ENCODE data around the gene PRKD1.

The PRKD1 gene

DNA sequence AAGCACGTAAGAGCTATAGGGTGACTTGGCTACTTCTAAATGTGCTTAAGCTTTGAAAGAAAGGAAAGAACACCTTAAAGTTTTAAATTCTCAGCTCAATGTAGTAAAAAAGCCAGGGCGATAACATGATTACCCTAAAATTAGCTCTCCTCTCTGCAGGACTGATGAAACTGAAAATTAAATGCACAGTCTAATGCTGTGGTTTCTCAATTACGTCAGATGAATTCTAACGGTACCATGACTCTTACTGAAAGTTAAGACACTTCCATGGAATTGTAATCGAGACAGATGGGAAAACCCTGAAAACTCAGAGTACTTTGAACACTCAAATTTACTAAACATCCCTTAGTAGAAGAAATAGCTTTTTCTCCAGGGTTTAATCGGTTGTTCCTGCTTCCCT lies 25.9 kb upstream of the PRKD1 start:
- Histone ChIP-seq H2AFZ (ENCODE audit: low read length) (no peak overlapping the region), H3K9me3 (ENCODE audit: low read length) (no peaks in the 10 kb centered on the region), H3K27me3 (ENCODE audit: insufficient read depth, low read length) (no peaks in the 10 kb centered on the region), H3K36me3 (ENCODE audit: insufficient read depth, low read length) (no peaks in the 10 kb centered on the region), H3K27ac (ENCODE audit: low read depth, low read length, poor library complexity, severe bottlenecking) (no peak overlapping the region), H3K79me2 (ENCODE audit: insufficient read depth, low read length) (no peaks in the 10 kb centered on the region), H3K4me2 (ENCODE audit: low read length) (no peak overlapping the region), H3F3A (ENCODE audit: insufficient read depth, low read length) (no peaks in the 10 kb centered on the region), H3K4me3 (ENCODE audit: low read depth, low read length, poor library complexity, severe bottlenecking) (no peak overlapping the region), H3K9me2 (ENCODE audit: low read depth, low read length) (no peaks in the 10 kb centered on the region), H3K9ac (ENCODE audit: low read length) (no peak overlapping the region), H4K20me1 (ENCODE audit: insufficient read depth, low read length) (no peaks in the 10 kb centered on the region), H3K4me1 (ENCODE audit: insufficient read depth, low read length, severe bottlenecking) (no peaks in the 10 kb centered on the region)
- TF ChIP-seq EZH2 (IDR thresholded peaks at IDR 0.05; ENCODE audit: borderline replicate concordance, low read length), result no peak
- TF ChIP-seq, protein P1, sequence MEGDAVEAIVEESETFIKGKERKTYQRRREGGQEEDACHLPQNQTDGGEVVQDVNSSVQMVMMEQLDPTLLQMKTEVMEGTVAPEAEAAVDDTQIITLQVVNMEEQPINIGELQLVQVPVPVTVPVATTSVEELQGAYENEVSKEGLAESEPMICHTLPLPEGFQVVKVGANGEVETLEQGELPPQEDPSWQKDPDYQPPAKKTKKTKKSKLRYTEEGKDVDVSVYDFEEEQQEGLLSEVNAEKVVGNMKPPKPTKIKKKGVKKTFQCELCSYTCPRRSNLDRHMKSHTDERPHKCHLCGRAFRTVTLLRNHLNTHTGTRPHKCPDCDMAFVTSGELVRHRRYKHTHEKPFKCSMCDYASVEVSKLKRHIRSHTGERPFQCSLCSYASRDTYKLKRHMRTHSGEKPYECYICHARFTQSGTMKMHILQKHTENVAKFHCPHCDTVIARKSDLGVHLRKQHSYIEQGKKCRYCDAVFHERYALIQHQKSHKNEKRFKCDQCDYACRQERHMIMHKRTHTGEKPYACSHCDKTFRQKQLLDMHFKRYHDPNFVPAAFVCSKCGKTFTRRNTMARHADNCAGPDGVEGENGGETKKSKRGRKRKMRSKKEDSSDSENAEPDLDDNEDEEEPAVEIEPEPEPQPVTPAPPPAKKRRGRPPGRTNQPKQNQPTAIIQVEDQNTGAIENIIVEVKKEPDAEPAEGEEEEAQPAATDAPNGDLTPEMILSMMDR (IDR thresholded peaks at IDR 0.05; ENCODE audit: low read length), result no peak

DNA sequence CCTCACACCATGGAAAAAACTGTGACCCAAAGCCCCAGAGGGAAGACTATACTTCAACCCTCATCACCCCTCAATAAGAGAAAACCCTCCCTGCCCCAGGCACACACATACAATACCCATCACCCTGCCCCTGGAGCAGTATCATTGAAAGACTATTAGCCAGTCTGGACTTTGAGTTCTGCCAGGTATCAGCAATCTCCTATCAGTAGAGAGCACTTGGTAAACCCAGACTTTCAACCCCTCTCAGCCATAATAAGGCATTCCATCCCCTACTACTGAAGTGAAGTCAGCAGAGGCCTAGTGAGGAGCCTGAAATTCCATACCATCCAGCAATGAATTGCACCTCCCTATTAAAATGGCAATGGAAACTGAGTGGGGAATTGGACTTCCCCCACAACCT lies 16.4 kb upstream of the PRKD1 start:
- TF ChIP-seq EZH2 (IDR thresholded peaks at IDR 0.05; ENCODE audit: borderline replicate concordance, low read length), result no peak
- Histone ChIP-seq H3K9ac (ENCODE audit: low read length) (no peak overlapping the region), H3K27ac (ENCODE audit: low read depth, low read length, poor library complexity, severe bottlenecking) (no peak overlapping the region), H3K36me3 (ENCODE audit: insufficient read depth, low read length) (no peaks in the 10 kb centered on the region), H2AFZ (ENCODE audit: low read length) (no peak overlapping the region), H3K79me2 (ENCODE audit: insufficient read depth, low read length) (no peaks in the 10 kb centered on the region), H3K27me3 (ENCODE audit: insufficient read depth, low read length) (no peaks in the 10 kb centered on the region), H4K20me1 (ENCODE audit: insufficient read depth, low read length) (no peaks in the 10 kb centered on the region), H3K4me1 (ENCODE audit: insufficient read depth, low read length, severe bottlenecking) (no peaks in the 10 kb centered on the region), H3K9me2 (ENCODE audit: low read depth, low read length) (no peaks in the 10 kb centered on the region), H3K4me2 (ENCODE audit: low read length) (no peak overlapping the region), H3F3A (ENCODE audit: insufficient read depth, low read length) (no peaks in the 10 kb centered on the region), H3K4me3 (ENCODE audit: low read depth, low read length, poor library complexity, severe bottlenecking) (no peak overlapping the region), H3K9me3 (ENCODE audit: low read length) (no peaks in the 10 kb centered on the region)

DNA sequence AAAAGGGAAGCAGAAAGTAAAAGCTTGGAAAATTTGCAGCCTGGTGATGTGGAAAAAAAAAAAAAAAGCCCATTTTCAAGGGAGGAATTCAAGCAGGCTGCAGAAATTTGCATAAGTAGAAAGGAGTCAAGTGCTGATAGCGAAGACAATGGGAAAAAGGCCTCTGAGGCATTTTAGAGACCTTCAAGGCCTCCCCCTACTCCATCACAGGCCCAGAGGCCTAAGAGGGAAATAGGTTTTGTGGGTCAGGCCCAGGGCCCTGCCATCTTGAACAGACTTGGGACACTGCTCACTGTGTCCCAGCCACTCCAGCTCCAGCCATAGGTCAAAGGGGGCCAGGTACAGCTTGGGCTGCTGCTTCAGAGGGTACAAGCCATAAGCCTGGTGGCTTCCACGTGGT lies 13.8 kb upstream of the PRKD1 start:
- Histone ChIP-seq H3K9me3 (ENCODE audit: low read length) (no peaks in the 10 kb centered on the region), H3K27ac (ENCODE audit: low read depth, low read length, poor library complexity, severe bottlenecking) (no peak overlapping the region), H3K36me3 (ENCODE audit: insufficient read depth, low read length) (no peaks in the 10 kb centered on the region), H3K9ac (ENCODE audit: low read length) (no peak overlapping the region), H3K4me1 (ENCODE audit: insufficient read depth, low read length, severe bottlenecking) (no peaks in the 10 kb centered on the region), H3K79me2 (ENCODE audit: insufficient read depth, low read length) (no peaks in the 10 kb centered on the region), H3K4me3 (ENCODE audit: low read depth, low read length, poor library complexity, severe bottlenecking) (no peak overlapping the region), H2AFZ (ENCODE audit: low read length) (no peak overlapping the region), H3K4me2 (ENCODE audit: low read length) (no peak overlapping the region), H3K27me3 (ENCODE audit: insufficient read depth, low read length) (no peaks in the 10 kb centered on the region), H3F3A (ENCODE audit: insufficient read depth, low read length) (no peaks in the 10 kb centered on the region), H3K9me2 (ENCODE audit: low read depth, low read length) (no peaks in the 10 kb centered on the region), H4K20me1 (ENCODE audit: insufficient read depth, low read length) (no peaks in the 10 kb centered on the region)
- TF ChIP-seq EZH2 (IDR thresholded peaks at IDR 0.05; ENCODE audit: borderline replicate concordance, low read length), result no peak
- TF ChIP-seq, protein P1 (IDR thresholded peaks at IDR 0.05; ENCODE audit: low read length), result no peak

DNA sequence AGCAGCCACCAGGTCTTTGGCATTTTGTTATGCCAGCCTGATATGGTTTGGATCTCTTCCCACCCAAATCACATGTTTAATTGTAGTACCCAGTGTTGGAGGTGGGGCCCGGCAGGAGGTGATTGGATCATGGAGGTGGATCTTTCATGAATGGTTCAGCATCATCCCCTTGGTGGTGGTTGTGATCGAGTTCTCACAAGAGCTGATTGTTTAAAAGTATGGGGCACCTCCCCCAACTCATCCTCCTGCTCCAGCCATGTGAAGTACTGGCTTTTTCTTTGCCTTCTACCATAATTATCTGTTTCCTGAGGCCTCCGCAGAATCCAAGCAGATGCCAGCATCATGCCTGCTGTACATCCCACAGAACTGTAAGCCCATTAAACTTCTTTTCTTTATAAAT lies 12.8 kb upstream of the PRKD1 start:
- Histone ChIP-seq H3K9me3 (ENCODE audit: low read length) (no peaks in the 10 kb centered on the region), H3K79me2 (ENCODE audit: insufficient read depth, low read length) (no peaks in the 10 kb centered on the region), H3K4me3 (ENCODE audit: low read depth, low read length, poor library complexity, severe bottlenecking) (no peak overlapping the region), H3K27ac (ENCODE audit: low read depth, low read length, poor library complexity, severe bottlenecking) (no peak overlapping the region), H3K4me2 (ENCODE audit: low read length) (no peak overlapping the region), H3F3A (ENCODE audit: insufficient read depth, low read length) (no peaks in the 10 kb centered on the region), H3K27me3 (ENCODE audit: insufficient read depth, low read length) (no peaks in the 10 kb centered on the region), H3K9me2 (ENCODE audit: low read depth, low read length) (no peaks in the 10 kb centered on the region), H3K9ac (ENCODE audit: low read length) (no peak overlapping the region), H4K20me1 (ENCODE audit: insufficient read depth, low read length) (no peaks in the 10 kb centered on the region), H2AFZ (ENCODE audit: low read length) (no peak overlapping the region), H3K36me3 (ENCODE audit: insufficient read depth, low read length) (no peaks in the 10 kb centered on the region), H3K4me1 (ENCODE audit: insufficient read depth, low read length, severe bottlenecking) (no peaks in the 10 kb centered on the region)
- TF ChIP-seq, protein P1 (IDR thresholded peaks at IDR 0.05; ENCODE audit: low read length), result no peak
- no peak for TF ChIP-seq EZH2 (IDR thresholded peaks at IDR 0.05; ENCODE audit: borderline replicate concordance, low read length)
